Motor neuron (in vitro differentiated cells): Measurements from ENCODE around the gene NKX3-2. TPM values are rescaled to one million over a fixed set of nuclear protein-coding genes. Genes with fewer than 3 reads are reported as not detected.
A peak's percentile ranks its signal among the peaks of the same experiment; 100 is the strongest.

Source experiments
- ATAC-seq, 8 experiments: fragments of 200-7000 bp; cut with Tn5 transposase; replicated peaks in 6 of 8; 2 replicates each; pipeline ENCODE4 v1.8.0; 2021; ENCODE audit warnings: mild to moderate bottlenecking in 8 of 8, moderate library complexity in 8 of 8
- H3K27ac ChIP-seq, 2 donors: fragments of 250-450 bp; sonication (Bioruptor Pico); 2 replicates each; pipeline ENCODE4 v1.9.0; 2021; ENCODE audit warnings: antibody characterized with exemption in 2 of 2, mild to moderate bottlenecking in 2 of 2, moderate library complexity in 1 of 2
- H3K4me1 ChIP-seq, 2 donors: fragments of 250-450 bp; sonication (Bioruptor Pico); replicated peaks in 1 of 2; 2 replicates each; pipeline ENCODE4 v1.6.1; 2021; ENCODE audit warnings: antibody characterized with exemption in 2 of 2, mild to moderate bottlenecking in 2 of 2, moderate library complexity in 1 of 2
- H3K4me3 ChIP-seq, 5 donors: fragments of 250-450 bp; sonication (Bioruptor Pico); 2 replicates each; pipeline ENCODE4 v1.9.0; 2021; ENCODE audit warnings: antibody characterized with exemption in 5 of 5, mild to moderate bottlenecking in 5 of 5, moderate library complexity in 4 of 5
- WGBS, 10 experiments: fragments of 450-650 bp; shearing (Covaris generic); methylation state at CpG; one replicate each; pipeline ENCODE4 v1.0.0; 2022; 5-methylcytosine and 5-hydroxymethylcytosine counted together
- in situ Hi-C, 9 experiments: fragments of 400-800 bp; cut with MboI; loops; one replicate each; pipeline ENCODE4 v1.15.0; 2021; ENCODE audit warnings: low sequenced_read_pairs in 9 of 9, low pct_unique_long_range_greater_than_20kb in 2 of 9; ENCODE audit not compliant: unreplicated experiment in 9 of 9
- total RNA-seq, 8 experiments: library from RNA; unstranded; fragments of 300-600 nt; gene quantifications; 2 replicates each; pipeline versions ENCODE4 v1.2.3 to v1.2.4, GENCODE V29; 2022

Gene NKX3-2
- total RNA-seq, 8 experiments from 2014 or later: 0.43 to 24.3 (median 1.0) TPM

DNA sequence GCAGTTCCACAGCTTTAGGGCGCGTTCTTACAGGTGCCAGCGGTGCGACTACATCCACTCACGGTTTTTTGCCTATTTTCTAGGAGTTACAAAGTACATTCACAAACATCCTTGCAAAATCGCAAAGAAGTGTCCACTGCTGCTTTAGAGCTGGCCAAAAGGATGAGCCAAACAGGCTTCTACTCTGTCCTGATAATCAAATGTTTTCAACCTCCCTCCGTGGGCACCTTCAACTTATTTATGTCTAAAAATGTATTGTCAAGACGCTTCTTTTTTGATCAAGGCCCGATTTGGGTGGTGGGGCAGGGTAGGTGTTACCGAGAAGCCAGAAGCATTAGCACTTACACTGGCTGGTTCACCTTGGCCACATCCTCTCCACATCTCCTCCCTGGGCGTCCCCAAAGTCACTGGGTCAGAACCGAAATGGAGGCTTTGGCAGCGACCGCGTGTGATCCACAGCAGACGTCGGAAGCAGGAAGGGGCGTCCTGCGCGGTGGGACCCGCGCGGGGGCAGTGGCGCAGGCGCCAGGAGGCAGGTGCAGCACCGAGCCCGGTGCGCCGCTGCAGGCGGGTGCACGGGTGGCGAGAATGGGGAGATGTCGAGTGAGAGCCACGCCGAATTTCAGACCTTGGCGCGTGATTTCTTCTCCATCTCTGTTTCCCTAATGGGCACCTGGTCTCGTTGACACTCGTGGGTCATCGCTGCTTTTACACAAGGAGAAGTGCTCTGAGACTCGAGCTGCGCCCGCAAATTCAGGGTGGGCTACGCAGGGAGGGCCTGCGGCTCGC, 16.9 kb downstream of the NKX3-2 start:
- Histone ChIP-seq H3K4me1 (peaks cover 0 to 9% of the 10 kb centered on the region in 2 donors), H3K27ac (no peak overlapping the region), H3K4me3 (no peak overlapping the region)
- in situ Hi-C loops: loop anchor here in 7 of 9 experiments (25.0 kb wide), 3 partner anchors 665 to 790 kb away; no protein-coding TSS in a partner anchor
- 1 to 33% (median 9%) methylated on average over 1 to 14 of the region's 46 CpGs; no CpG with 5 or more reads in 2 of the 10 experiments for WGBS, 10 experiments
- peak in 3 of 8 experiments; percentile 8 to 37 (median 23) for ATAC-seq

DNA sequence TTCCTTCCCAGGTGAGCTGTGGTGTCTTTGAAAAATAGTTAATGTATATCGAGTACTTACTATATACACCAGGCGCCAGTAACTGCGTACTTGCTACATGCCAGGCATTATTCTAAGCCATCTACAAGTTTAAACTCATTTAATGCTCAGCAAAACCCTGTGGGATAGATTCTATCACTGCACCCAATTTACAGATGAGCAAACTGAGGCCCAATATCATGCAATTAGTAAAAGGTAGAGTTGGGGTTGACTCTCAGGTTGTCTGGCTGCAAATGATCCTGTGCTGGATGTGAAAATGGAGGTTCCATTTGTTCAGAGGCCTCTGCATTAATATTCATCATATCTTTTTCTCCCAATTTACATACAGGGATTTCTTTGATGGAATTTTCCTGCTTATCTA, 17.6 kb downstream of the NKX3-2 start:
- in situ Hi-C loops: loop anchor here in 7 of 9 experiments (25.0 kb wide), 3 partner anchors 664 to 789 kb away; no protein-coding TSS in a partner anchor

DNA sequence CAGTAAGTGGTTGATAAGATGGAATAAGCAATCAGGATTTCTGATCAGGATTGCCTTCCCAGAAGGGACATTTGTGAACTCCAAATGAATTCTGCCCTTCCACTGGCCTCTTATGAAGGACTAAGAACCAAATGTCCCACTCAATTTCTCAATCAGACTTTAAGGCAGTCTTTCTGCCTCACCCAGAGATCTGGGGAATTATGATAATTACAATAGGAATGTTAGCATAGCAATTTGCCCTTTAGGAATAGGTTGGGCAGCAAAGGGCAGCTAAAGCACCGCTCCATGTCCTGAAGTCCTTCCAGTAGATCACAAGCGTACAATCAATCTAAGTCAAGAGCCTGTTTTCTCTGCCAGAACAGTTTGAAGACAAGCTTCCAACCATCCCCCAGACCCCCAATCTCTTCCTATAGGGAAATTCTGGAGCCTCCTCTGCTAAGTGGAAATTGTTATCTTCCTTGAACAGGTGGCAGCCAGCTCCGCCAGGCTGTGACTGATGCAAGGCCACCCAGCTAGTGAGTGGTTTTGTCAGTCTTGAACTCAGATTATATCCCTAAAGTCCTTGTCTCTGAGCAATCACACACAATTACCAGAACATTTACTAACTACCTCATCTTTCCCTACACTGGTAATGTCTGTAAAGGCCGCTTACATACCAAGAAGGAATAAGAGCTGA, 18.6 kb downstream of the NKX3-2 start:
- Histone ChIP-seq H3K27ac (no peak overlapping the region), H3K4me3 (no peak overlapping the region), H3K4me1 (no peaks in the 10 kb centered on the region)
- ATAC-seq: peak in 1 of 8 experiments; percentile 15
- 7 to 90% (median 30%) methylated on average over 1 to 4 of the region's 4 CpGs; no CpG with 5 or more reads in 1 of the 10 experiments for WGBS, 10 experiments
- in situ Hi-C loops: loop anchor here in 7 of 9 experiments (25.0 kb wide), 3 partner anchors 663 to 788 kb away; no protein-coding TSS in a partner anchor

More for the DNA sequence above, 17.6 kb downstream of the NKX3-2 start:
- Histone ChIP-seq H3K4me3 (no peak overlapping the region), H3K4me1 (peaks cover 0 to 8% of the 10 kb centered on the region in 2 donors), H3K27ac (no peak overlapping the region)
- ATAC-seq: no peak
- WGBS, 10 experiments: 20 to 80% (median 57%) methylated on average over 1 to 3 of the region's 3 CpGs; no CpG with 5 or more reads in 2 of the 10 experiments

DNA sequence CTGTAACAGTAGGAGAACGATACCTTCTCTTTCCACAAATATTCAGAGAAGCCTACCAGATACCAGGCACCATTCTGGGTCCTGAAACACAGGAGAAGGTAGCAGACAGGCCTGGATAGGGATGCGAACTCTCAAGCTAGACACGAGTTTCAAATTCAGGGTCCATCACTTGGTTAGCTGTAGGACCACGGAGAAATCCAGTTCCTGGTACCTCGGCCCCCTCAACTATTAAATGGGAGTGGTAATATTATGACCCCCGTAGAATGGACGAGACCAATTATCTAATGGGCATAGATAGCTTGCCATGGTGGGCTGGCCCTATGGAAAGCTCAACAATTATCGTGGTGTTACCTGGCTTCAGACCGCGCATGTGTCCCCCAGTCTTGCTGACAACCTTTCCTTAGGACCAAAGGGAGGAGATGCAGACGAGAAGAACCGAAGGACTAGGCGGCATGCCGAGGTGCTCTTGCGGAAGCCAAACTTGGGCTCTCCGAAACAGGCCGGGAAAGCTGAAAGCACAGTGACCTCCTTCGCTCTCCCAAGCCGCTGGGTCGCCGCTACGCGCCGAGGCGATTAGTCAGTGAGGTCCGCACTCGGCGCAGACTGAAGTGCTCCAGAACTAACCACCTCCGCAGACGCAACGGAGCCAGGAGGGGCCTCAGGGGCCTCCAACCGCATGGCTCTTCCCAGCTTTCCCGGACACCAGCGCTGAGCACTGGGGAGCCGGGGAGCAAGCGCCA, 19.6 kb downstream of the NKX3-2 start:
- ATAC-seq: no peak
- in situ Hi-C loops: loop anchor here in 7 of 9 experiments (25.0 kb wide), 3 partner anchors 662 to 787 kb away; no protein-coding TSS in a partner anchor
- no peak overlapping the region for H3K27ac ChIP-seq
- 18 to 60% (median 38%) methylated on average over 1 to 20 of the region's 36 CpGs; no CpG with 5 or more reads in 3 of the 10 experiments for WGBS, 10 experiments
- no peak overlapping the region for H3K4me3 ChIP-seq
- no peaks in the 10 kb centered on the region for H3K4me1 ChIP-seq

DNA sequence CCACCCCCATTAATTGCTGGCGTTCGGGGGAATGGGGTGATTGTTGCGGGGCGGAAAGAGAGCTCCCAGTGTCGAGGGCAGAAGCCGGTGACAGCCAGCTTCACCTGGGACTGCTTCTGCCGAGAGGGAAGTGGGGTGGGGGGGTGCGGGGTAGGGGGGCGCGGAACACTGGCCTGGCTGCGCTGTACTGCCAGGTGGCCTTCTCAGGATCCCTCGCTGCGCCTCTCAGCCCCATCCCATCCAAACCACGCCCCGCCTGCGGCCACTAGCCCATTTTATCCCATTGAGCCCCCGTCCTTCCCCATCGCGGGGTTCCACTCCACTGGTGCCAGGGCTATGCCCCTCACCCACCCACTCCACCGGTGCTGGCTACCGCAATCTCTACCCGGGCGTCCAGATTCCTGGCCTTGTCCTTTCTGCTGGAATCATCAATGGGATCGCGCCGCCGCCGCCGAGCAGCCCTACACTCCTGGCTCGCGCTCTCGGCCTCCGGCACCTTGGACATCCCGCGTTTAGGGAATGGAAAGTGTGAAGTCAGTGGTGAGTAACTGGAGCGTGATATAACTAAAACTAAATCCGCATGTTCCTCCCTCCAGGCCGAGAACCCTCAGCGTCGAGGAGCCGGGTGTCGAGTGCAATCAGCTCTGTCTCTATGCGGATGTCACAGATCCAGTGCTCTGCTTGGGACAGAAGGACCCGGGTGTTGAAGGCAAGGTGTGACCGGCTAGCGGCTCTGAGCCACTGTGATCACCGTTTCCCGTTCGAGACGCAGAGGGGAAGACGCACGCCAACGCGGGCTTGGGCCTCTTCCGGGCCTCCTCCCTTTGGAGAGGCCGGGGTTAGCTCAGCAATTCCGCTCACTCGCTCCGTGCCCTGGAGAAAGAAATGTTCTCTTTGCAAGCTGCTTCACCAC, 20.5 kb downstream of the NKX3-2 start:
- Histone ChIP-seq H3K4me3 (no peak overlapping the region), H3K27ac (no peak overlapping the region), H3K4me1 (no peaks in the 10 kb centered on the region)
- no peak for ATAC-seq
- in situ Hi-C loops: no loop called here
- WGBS, 10 experiments: 10 to 39% (median 23%) methylated on average over 1 to 8 of the region's 59 CpGs; no CpG with 5 or more reads in 4 of the 10 experiments

DNA sequence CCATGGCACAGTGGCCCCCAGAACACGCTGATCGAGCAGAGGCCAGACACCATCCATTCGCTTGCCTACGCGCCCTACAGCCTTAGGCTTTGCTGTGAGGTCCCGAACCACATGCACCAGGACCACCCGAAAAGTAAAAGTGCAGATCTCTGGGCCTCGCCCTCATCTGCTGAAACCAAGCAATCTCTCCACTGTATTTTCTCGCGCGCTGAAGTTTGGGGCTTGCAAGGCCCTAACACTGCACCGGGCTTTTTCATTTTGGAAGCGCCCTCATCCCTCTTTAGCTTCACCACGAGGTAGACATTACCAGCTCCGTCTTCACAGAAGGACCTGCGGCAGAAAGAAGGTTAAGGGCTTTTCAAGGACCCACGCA, 21.2 kb downstream of the NKX3-2 start:
- ATAC-seq: no peak
- H3K4me1 ChIP-seq: no peaks in the 10 kb centered on the region
- no peak overlapping the region for H3K27ac ChIP-seq
- in situ Hi-C loops: no loop called here
- 0 to 47% (median 29%) methylated on average over 1 to 11 of the region's 17 CpGs; no CpG with 5 or more reads in 5 of the 10 experiments for WGBS, 10 experiments
- H3K4me3 ChIP-seq: no peak overlapping the region

DNA sequence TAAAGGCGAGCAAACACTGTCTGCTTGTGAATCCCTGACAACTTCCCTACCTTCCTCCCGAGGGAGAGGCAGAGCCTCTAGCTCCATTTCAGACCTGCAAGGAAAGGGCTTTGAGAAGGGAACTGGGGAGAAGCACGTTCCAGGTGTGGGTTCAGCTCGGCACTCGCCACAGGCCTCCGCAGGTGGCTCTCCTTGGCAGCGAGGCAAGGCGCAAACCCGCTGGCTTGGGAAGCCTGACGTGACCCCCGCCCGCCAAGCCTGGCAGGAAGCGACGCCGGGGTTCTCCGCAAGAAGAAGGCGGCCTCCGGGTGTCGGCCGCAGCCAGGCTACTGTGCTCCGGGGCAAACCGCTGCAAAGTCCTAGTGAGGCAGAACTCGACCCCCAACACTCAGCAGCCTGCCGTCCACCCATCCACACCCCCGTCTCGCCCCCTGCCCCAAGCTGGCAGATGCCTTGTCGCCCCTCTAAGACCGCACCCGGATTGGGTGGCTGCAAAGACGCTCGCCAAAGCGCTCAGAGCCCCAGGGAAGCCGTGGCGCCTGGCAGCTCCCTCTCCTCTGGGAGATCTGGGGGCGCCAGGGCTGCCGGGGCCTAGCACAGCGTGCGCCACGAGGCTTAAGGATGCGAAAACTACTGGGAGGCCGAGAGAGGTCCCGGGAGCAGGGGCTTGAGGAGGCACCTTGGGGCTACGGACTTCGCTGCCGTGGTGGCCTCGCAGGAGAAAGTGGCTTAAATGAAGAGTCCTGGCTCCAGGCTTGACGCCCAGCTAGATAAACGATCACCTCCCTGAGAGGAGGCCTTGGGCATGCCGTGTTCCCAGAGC, 21.8 kb downstream of the NKX3-2 start:
- WGBS, 10 experiments: 0 to 50% (median 5%) methylated on average over 1 to 12 of the region's 49 CpGs; no CpG with 5 or more reads in 2 of the 10 experiments
- Histone ChIP-seq H3K4me1 (no peaks in the 10 kb centered on the region), H3K4me3 (no peak overlapping the region), H3K27ac (no peak overlapping the region)
- peak in 3 of 8 experiments; percentile 16 to 30 (median 22) for ATAC-seq
- in situ Hi-C loops: no loop called here

GRCh38 chr4:13521047-13521446, 23.3 kb downstream of the NKX3-2 start:
- ATAC-seq: no peak
- 0 to 83% (median 58%) methylated on average over 1 to 2 of the region's 2 CpGs; no CpG with 5 or more reads in 1 of the 10 experiments for WGBS, 10 experiments
- in situ Hi-C loops: no loop called here

DNA sequence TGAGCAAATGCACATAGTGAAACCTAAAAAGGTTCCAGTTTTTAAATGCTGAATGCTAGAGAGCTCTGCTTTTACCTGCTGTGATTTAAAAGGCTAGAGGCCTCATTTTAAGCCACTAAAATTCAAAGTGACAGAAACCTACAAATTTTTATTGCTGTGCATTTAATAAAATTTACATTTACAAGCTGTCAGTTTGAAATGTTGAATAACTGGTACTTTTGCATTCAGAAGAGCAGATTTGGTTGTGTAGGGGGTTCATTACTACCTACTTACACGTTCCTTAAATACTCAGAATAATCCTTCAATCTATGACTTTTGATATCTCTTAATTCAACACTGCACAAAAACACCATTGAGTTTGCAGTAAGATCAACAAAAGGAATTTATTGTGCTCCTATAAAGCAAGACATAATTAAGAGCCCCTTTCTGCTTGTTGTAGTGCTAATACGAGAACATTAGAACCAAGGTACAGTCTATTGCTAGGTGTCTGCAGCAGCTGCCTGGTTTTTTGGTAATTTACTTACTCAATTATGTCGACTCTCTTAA, 27.9 kb downstream of the NKX3-2 start:
- no peaks in the 10 kb centered on the region for H3K4me1 ChIP-seq
- in situ Hi-C loops: no loop called here
- no peak overlapping the region for H3K4me3 ChIP-seq
- no peak overlapping the region for H3K27ac ChIP-seq
- ATAC-seq: no peak
- 17 to 86% (median 54%) methylated on average over 2 to 3 of the region's 3 CpGs; no CpG with 5 or more reads in 1 of the 10 experiments for WGBS, 10 experiments

More at GRCh38 chr4:13521047-13521446, 23.3 kb downstream of the NKX3-2 start:
- no peak overlapping the region for H3K27ac ChIP-seq
- H3K4me1 ChIP-seq: no peaks in the 10 kb centered on the region
- H3K4me3 ChIP-seq: no peak overlapping the region

DNA sequence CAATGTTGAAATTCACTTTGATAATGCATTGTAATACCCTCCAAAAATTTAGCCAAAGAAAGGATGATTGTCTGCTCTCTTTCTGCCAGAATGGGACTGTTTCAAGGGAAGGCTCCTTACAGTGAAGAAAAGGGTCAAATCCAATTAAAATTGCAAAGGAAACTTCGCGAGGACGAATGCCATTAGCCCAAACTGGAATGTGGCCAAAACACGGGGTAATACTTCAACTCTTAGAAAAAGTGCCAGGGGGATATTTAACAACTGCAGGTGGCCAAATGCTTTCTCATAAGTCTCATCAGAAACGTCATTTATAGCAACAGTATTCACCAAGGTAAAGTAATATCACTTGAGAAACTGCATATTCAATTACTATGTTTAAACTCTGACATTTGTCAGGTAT, 29.0 kb downstream of the NKX3-2 start:
- WGBS, 10 experiments: 0 to 62% (median 19%) methylated on average over 5 of the region's 5 CpGs; no CpG with 5 or more reads in 2 of the 10 experiments
- H3K27ac ChIP-seq: no peak overlapping the region
- H3K4me3 ChIP-seq: no peak overlapping the region
- no peak for ATAC-seq
- no peaks in the 10 kb centered on the region for H3K4me1 ChIP-seq
- in situ Hi-C loops: no loop called here

DNA sequence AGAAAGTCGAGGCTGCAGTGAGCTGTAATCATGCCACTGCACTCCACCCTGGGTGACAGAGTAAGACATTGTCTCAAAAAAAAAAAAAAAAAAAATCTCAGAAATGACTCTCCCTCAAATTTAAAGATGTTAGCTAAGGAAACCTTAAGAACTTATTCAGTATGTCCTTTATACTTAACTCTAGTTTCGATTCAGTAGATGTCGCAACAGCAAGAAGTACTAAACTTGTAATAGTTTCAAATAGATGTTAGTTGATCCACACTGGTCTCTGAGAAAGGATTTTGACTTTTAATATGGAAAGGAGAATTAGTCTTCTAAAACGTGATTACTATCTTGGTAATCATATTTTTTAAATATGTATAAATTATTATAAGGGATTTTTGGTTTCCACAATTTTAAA, 29.6 kb downstream of the NKX3-2 start:
- in situ Hi-C loops: no loop called here
- Histone ChIP-seq H3K4me1 (no peaks in the 10 kb centered on the region), H3K27ac (no peak overlapping the region), H3K4me3 (no peak overlapping the region)
- 25 to 89% (median 66%) methylated on average over 2 to 4 of the region's 4 CpGs for WGBS, 10 experiments
- ATAC-seq: no peak
